Measurements from ENCODE around the gene PITPNM2. TPM values are rescaled to one million over a fixed set of nuclear protein-coding genes. Genes with fewer than 3 reads are reported as not detected.

The PITPNM2 gene
- polyA plus RNA-seq, 1 donor (not counting 4 experiments of a cell fraction or from before 2014, with no cell fraction given) = 1.4 TPM

DNA sequence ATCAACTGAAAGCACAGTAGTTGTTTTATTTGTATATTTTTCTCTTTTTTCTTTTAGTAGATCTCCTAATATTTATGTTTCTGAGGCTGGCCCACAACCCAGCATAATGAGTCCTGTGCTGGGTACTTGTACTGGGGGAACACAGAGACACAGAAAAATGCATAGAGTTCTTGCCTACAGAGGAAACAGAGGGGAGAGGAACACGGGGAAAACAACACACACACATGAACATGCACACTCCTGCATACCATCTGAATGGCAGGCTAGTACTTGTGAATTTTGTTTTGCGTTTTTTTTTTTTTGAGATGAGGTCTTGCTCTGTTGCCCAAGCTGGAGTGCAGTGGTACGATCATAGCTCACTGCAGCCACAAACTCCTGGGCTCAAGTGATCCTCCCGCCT lies 21.3 kb downstream of the PITPNM2 start:
- H3K27ac ChIP-seq (ENCODE audit: control insufficient read depth, insufficient read depth, low read length) = no peak overlapping the region

DNA sequence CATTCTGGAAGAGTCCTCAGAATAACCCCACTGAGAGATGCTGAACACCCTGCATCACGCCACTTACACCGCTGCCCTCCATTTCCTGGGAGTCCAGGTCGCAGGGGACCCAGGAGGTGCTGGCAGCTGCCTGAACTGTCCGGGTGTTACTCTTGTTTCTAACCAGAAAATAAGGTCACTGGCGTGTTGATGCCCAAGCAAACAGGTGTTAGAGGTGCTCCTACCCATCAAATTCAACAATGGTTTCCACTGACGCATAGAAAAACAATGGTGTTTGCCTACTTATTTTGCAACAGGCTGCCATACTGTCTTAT lies 23.8 kb downstream of the PITPNM2 start:
- Histone ChIP-seq H2AFZ (ENCODE audit: control insufficient read depth, low read length) (no peak overlapping the region), H3K4me1 (ENCODE audit: control insufficient read depth, extremely low read depth, insufficient read depth, low read length) (peaks cover 37% of the 10 kb centered on the region), H3K9me1 (ENCODE audit: control insufficient read depth, extremely low read depth, insufficient read depth, low read length) (no peaks in the 10 kb centered on the region), H3K4me3 (ENCODE audit: control insufficient read depth in 2 of 3, extremely low read depth in 1 of 3, insufficient read depth in 2 of 3, low read depth in 1 of 3, low read length in 3 of 3) (no peak overlapping the region), H3K36me3 (ENCODE audit: control insufficient read depth in 2 of 2, extremely low read depth in 1 of 2, insufficient read depth in 2 of 2, low read length in 2 of 2) (no peaks in the 10 kb centered on the region), H3K79me2 (ENCODE audit: control insufficient read depth, insufficient read depth, low read length) (no peaks in the 10 kb centered on the region), H3K27me3 (ENCODE audit: control insufficient read depth, extremely low read depth, insufficient read depth, low read length) (no peaks in the 10 kb centered on the region), H3K27ac (ENCODE audit: control insufficient read depth, insufficient read depth, low read length) (peak overlapping the region; percentile 49), H3K9ac (ENCODE audit: control insufficient read depth, extremely low read depth, insufficient read depth, low read length) (no peak overlapping the region), H3K4me2 (ENCODE audit: control insufficient read depth, extremely low read depth, insufficient read depth, low read depth, low read length) (peak overlapping the region; percentile 58), H3K9me3 (ENCODE audit: control insufficient read depth, low read depth, low read length) (no peaks in the 10 kb centered on the region), H4K20me1 (ENCODE audit: control insufficient read depth, extremely low read depth, insufficient read depth, low read length) (no peaks in the 10 kb centered on the region)
- DNase-seq (ENCODE audit: low read depth, low spot score) (no peak), FAIRE-seq (no peak)
- TF ChIP-seq EZH2 (IDR thresholded peaks at IDR 0.05; ENCODE audit: low read length) = no peak
- TF ChIP-seq, protein P1, sequence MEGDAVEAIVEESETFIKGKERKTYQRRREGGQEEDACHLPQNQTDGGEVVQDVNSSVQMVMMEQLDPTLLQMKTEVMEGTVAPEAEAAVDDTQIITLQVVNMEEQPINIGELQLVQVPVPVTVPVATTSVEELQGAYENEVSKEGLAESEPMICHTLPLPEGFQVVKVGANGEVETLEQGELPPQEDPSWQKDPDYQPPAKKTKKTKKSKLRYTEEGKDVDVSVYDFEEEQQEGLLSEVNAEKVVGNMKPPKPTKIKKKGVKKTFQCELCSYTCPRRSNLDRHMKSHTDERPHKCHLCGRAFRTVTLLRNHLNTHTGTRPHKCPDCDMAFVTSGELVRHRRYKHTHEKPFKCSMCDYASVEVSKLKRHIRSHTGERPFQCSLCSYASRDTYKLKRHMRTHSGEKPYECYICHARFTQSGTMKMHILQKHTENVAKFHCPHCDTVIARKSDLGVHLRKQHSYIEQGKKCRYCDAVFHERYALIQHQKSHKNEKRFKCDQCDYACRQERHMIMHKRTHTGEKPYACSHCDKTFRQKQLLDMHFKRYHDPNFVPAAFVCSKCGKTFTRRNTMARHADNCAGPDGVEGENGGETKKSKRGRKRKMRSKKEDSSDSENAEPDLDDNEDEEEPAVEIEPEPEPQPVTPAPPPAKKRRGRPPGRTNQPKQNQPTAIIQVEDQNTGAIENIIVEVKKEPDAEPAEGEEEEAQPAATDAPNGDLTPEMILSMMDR (optimal IDR thresholded peaks at IDR 0.05 in 1 of 3, IDR thresholded peaks at IDR 0.05 in 1 of 3, conservative IDR thresholded peaks at IDR 0.05 in 1 of 3; ENCODE audit: extremely low read depth in 1 of 3, insufficient read depth in 2 of 3, low read length in 3 of 3) = no peak
- dilution Hi-C loops (cut with MboI; ENCODE audit: extremely low pct_ligation_motif_present, low sequenced_read_pairs) = no loop called here

More for the DNA sequence above, 21.3 kb downstream of the PITPNM2 start:
- H3K79me2 ChIP-seq (ENCODE audit: control insufficient read depth, insufficient read depth, low read length) = no peaks in the 10 kb centered on the region
- H2AFZ ChIP-seq (ENCODE audit: control insufficient read depth, low read length) = no peak overlapping the region
- H3K9me3 ChIP-seq (ENCODE audit: control insufficient read depth, low read depth, low read length) = no peaks in the 10 kb centered on the region
- TF ChIP-seq, protein P1 (optimal IDR thresholded peaks at IDR 0.05 in 1 of 3, IDR thresholded peaks at IDR 0.05 in 1 of 3, conservative IDR thresholded peaks at IDR 0.05 in 1 of 3; ENCODE audit: extremely low read depth in 1 of 3, insufficient read depth in 2 of 3, low read length in 3 of 3) = no peak
- no peak for TF ChIP-seq EZH2 (IDR thresholded peaks at IDR 0.05; ENCODE audit: low read length)
- no peaks in the 10 kb centered on the region for H3K27me3 ChIP-seq (ENCODE audit: control insufficient read depth, extremely low read depth, insufficient read depth, low read length)
- no peak overlapping the region for H3K4me3 ChIP-seq (ENCODE audit: control insufficient read depth in 2 of 3, extremely low read depth in 1 of 3, insufficient read depth in 2 of 3, low read depth in 1 of 3, low read length in 3 of 3)
- peak; percentile 36 for FAIRE-seq
- dilution Hi-C loops (cut with MboI; ENCODE audit: extremely low pct_ligation_motif_present, low sequenced_read_pairs) = no loop called here
- no peak overlapping the region for H3K9ac ChIP-seq (ENCODE audit: control insufficient read depth, extremely low read depth, insufficient read depth, low read length)
- no peaks in the 10 kb centered on the region for H4K20me1 ChIP-seq (ENCODE audit: control insufficient read depth, extremely low read depth, insufficient read depth, low read length)
- H3K4me2 ChIP-seq (ENCODE audit: control insufficient read depth, extremely low read depth, insufficient read depth, low read depth, low read length) = peak overlapping the region; percentile 20
- no peaks in the 10 kb centered on the region for H3K9me1 ChIP-seq (ENCODE audit: control insufficient read depth, extremely low read depth, insufficient read depth, low read length)
- peak; percentile 28 for DNase-seq (ENCODE audit: low read depth, low spot score)
- peaks cover 56% of the 10 kb centered on the region for H3K4me1 ChIP-seq (ENCODE audit: control insufficient read depth, extremely low read depth, insufficient read depth, low read length)
- H3K36me3 ChIP-seq (ENCODE audit: control insufficient read depth in 2 of 2, extremely low read depth in 1 of 2, insufficient read depth in 2 of 2, low read length in 2 of 2) = no peaks in the 10 kb centered on the region
